ENCODE results near the gene REEP3.
"Not testable (repeated sequence)": the region's sequence is repeated elsewhere in the genome, so short reads cannot be mapped to it uniquely, and the experiment has no call there.

Gene REEP3

DNA sequence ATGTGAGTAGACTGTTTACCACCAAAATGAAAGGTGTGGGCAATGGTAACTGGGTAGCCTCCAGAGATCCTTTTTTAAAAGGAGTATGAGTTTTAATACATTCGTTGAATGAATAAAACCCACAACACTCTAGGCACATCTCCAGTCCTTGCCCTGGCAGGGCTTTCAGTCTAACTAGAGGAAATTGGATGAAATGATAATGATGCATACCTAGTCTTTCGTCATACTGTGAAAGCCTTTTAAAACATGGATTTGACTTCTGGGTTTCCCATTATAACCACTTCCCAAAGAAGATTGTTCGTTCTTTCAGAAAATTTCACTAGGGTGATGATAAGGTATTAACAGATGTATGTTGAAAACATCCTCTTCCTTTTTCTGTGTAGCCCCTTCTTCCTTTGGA is 110.8 kb downstream of the REEP3 start:
- no peak for DNase-seq

DNA sequence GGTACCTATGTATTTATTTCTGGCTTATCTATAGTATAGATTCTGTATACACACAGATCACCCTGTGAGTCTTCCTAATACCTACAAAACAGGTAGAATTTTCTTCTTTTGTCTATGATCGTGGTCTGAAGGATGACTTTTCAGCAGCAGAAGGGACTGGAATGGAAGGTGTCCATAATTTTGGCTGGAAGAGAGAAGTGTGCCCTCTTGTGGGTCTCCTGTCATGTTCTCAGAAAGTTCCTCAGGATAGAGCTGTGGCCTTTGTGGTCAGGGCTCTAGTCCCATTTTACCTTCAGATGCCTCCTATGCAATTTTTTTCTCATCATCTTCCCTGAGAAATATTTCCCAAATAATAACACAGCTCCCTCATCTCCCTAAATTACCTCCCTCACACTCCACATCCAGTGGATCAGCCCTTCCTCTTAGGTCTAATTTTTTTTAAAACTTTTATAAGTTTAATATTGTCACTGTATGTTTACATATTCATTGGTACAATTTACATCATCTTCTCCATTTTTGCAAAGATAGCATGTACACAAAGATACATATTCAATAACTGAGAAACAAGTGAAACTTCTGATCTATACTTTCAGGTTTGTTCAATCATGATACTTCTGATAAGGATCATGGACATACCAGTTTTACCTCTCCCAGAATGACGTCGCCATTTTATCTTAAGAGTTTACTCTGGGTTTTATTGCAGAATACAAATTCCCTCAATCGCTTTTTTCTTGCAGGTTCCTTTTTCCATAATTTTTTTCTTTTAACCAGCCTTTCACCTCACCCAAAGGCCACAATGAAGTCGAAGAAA is 112.7 kb downstream of the REEP3 start:
- no peak for DNase-seq

GRCh38 chr10:63634488-63635065 is 113.4 kb downstream of the REEP3 start:
- no peak for DNase-seq

- no peak for DNase-seq
These were observed 115.6 kb downstream of the REEP3 start for GRCh38 chr10:63636812-63637211.

GRCh38 chr10:63637901-63638327 is 116.7 kb downstream of the REEP3 start:
- no peak for DNase-seq

- DNase-seq = no peak
These were observed 120.2 kb downstream of the REEP3 start for GRCh38 chr10:63641366-63641765.

- DNase-seq = no peak
These were observed 120.6 kb downstream of the REEP3 start for GRCh38 chr10:63641799-63642198.

DNA sequence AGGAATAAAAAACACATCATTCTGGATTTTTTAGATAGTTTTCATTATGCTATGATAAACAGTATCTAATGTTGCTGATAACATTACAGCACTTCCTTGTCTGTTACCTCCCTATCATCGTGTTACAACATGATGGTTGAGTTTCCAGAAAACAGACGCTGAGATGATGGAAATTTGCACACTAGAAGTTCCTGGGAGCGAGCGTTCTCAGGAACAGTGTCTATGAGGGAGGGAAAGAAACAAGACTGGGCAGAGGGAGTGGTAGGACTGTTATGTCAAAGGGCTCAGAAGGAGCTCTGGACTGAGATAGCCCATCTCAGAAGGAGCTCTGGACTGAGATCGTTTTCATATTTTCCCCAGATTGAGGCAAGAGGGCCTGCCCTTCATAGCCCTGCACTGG is 121.6 kb downstream of the REEP3 start:
- no peak for DNase-seq

DNA sequence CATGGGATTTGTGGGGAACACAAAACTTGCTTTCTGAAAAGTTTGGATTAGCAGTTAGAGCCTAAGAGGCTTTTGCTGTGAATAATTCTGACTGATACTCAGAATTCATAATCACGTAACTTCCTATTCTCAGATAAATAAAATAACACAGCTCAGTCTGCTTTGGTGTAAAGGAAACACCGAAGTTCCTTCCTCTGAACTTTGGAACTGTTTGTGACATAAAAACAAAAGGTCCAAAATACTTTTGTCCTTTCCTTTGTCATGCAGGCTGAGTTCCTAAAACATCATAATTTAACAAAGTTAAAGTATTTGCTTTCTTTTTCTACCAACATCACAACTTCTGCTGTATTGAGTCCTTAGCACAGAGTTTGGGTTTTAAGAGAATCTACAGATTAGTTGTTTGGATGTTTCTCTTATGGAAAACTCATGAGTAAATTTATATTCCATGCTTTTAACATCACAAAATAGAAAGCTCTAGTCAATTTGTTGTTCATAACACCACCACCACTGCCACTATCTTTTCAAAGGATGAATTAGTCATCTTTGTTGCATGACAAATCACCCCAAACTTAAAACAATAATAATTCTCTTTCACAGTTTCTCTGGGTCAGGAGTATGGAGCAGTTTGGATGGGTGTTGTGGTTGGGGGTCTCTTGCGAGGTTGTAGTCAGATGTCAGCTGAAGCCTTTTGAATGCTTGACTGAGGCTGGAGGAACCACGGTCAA is 123.4 kb downstream of the REEP3 start:
- DNase-seq = no peak

- DNase-seq = no peak
These were observed 124.0 kb downstream of the REEP3 start for GRCh38 chr10:63645195-63645594.

GRCh38 chr10:63646491-63646890 is 125.3 kb downstream of the REEP3 start:
- DNase-seq = no peak

- DNase-seq = no peak
These were observed 130.7 kb downstream of the REEP3 start for GRCh38 chr10:63651864-63652263.

- DNase-seq = no peak
These were observed 132.5 kb downstream of the REEP3 start for GRCh38 chr10:63653747-63654146.

DNA sequence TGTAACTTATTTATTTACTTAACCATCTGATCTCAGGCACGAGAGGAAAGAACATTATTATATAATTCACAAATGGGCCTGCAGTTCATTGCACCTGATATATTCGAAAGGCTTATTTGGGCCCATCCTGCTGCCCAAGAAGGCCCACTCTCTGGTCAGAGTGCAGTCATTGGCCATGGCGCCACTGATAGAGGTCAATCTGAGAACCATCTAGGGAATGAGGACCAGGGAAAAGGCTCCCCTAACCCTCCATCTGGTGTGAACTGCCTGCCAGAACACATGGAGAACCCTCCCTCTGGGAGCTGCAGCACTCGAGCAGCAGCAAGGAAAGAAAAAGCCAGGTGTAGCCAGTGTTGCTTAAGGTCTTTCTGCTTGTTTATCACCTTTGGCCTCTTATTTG is 136.6 kb downstream of the REEP3 start:
- no peak for DNase-seq

DNA sequence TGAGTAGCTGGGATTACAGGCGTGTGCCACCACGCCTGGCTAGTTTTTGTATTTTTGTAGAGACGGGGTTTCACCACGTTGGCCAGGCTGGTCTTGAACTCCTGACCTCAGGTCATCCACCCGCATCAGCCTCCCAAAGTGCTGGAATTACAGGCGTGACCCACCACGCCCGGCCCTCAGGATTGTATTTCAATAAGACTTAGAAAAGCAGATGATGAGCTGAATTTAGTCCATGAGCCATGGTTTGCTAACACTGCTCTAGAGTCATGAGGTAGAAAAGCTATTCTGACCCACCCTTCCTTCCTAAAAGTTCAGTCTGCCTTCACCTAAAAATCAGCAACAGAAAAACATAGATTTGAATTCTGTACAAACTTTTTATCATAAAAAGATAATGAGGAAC is 139.7 kb downstream of the REEP3 start:
- not testable (repeated sequence) for DNase-seq

DNA sequence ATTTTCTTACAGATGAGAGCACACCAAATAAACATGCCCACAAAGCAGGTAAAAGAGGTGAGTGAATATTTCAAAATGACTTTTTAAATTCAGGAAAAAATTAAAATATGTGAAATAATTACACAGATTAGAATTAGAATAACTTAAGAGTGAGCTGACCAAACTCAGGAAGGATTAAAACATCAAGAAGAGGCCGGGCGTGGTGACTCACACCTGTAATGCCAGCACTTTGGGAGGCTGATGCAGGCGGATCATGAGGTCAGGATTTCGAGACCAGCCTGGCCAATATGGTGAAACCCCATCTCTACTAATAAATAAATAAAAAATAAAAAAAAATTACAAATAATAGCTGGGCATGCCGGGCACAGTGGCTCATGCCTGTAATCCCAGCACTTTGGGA is 140.1 kb downstream of the REEP3 start:
- no peak for DNase-seq

DNA sequence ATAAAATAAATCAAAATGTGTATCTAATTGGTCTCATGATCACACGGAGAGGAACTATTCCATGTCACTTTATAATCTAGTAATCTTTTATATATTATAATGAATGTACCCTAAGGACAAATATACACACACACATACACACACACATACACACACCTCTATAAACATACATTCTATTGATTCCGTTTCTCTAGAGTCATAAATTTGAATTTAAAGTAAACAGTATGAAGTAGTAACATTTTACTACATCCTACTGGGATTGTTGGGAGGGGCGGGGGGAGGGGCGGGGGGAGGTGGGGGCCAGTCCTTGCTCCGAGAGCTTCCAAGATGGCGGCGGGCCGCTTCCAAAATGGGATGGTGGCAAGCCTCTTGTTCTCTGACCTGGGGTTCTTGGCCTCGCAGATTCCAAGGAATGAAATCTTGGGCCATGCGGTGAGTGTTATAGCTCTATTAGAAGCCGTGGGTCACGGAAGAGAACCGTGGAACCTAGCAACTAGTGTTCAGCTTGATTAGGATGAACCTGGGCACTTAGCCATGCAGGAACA is 143.2 kb downstream of the REEP3 start:
- no peak for DNase-seq

DNA sequence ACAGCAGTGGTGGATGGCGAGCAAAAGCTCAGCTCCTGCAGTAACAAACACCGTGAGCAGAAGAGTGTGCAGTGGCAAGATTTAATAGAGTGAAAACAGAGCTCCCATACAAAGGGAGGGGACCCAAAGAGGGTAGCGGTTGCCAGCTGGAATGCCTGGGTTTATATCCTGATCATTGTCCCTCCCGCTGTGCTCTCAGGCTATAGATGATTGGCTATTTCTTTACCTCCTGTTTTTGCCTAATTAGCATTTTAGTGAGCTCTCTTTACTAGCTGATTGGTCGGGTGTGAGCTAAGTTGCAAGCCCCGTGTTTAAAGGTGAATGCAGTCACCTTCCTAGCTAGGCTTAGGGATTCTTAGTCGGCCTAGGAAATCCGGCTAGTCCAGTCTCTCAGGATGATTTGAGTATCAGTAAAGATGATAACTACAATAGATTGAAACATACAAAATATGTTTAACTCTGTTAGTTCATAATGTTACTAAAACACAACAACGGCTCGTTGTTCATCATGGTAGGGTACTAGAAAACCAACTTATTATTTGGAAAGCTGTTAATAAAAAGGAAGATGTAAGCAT is 143.9 kb downstream of the REEP3 start:
- DNase-seq = not testable (repeated sequence)

DNA sequence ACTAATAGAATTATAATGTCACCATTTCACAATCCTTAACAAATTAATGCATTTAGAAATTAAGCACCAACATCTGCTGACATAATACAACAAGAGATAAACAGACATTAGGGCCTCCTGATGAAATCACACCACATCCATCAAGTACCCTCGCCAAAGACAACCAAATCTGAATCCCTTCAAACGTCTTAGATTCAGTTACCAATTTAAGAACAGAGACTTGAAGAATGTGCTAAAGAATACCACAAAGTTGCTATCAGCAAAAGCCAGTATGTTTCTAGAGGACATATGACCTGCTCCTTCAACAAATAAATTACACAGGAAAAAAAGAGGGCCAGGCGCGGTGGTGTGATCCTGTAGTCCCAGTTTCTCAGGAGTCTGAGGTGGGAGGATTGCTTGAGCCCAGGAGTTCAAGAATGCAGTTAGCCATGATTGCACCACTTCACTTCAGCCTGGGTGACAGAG is 144.5 kb downstream of the REEP3 start:
- no peak for DNase-seq

- no peak for DNase-seq
These were observed 145.7 kb downstream of the REEP3 start for GRCh38 chr10:63666836-63667383.

DNA sequence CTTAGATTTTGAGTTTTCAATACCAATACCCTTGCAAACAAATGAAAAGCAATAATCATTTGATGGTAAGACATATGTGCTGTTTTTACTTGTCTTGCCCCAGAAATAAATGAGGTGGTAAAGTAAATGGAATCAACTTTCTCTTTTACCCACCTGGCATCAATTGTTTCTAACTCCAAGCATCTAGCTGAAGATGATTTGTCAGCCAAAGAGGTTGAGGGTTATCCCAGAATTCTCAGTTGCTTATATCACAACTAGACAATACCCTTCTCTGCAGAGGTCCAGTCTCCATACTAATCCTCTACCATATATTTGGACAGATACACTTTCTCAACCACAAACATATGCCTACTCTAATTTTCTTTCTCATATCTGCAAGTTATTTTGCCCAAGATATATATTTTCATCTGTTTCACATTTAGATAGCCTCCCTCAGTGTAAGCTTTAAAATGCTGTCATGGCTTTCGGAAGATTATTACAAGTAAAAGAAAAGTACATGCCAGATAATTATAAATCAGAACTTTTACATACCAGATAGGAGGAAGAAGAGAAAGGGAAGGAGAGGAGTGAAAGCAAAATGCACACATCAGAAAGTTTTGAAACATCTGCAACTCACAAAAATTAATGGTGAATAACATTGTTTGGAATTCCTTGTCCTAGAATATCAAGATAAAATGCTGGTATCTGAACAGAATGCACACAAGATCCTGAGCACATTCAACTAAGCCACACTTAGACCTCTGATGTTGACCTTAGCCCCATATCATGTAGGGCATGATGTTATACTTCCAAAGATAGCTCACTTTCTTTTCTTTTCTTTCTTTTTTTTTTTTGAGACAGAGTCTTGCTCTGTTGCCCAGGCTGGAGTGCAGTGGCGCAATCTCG is 146.6 kb downstream of the REEP3 start:
- no peak for DNase-seq
